IMR-90 (cell line): ENCODE data around the gene CDNF. TPM values are rescaled to one million over a fixed set of nuclear protein-coding genes. Genes with fewer than 3 reads are reported as not detected.

Experiments used
- CHD1 ChIP-seq: IDR thresholded peaks from 2 replicates; pipeline ENCODE4 v1.6.1; 2012; ENCODE audit warnings: low read depth, low read length, improper control_type of control experiment
- ELK1 ChIP-seq: fragments of 150-350 bp; IDR thresholded peaks from 2 replicates; pipeline ENCODE4 v1.6.1; 2016; ENCODE audit warnings: low read depth, mild to moderate bottlenecking, low read length, moderate library complexity, borderline replicate concordance
- FOS ChIP-seq: fragments of 150-350 bp; IDR thresholded peaks from 2 replicates; pipeline ENCODE4 v1.6.1; 2016; ENCODE audit warnings: low read depth, low read length
- MAFK ChIP-seq: IDR thresholded peaks from 2 replicates; pipeline ENCODE4 v1.6.1; 2012; ENCODE audit warnings: low read depth, low read length, improper control_type of control experiment
- NFE2L2 ChIP-seq: fragments of 150-350 bp; IDR thresholded peaks from 2 replicates; pipeline ENCODE4 v1.6.1; 2016; ENCODE audit warnings: low read depth, mild to moderate bottlenecking, low read length
- polyA plus RNA-seq, 3 experiments: library from polyadenylated mRNA; depleted of rRNA; stranded (reverse); fragments of >200 nt; gene quantifications; 2 replicates each; pipeline ENCODE4 v1.2.3, GENCODE V29; 2012; ENCODE audit warnings: low replicate concordance in 1 of 3
- total RNA-seq: library from RNA; depleted of rRNA; stranded (reverse); fragments of >200 nt; gene quantifications from 2 replicates; pipeline ENCODE4 v1.2.3, GENCODE V29; 2012

The CDNF gene
- total and polyA plus RNA-seq, 2 of the 4 experiments (the other 2 are of a cell fraction) = 0.72 to 1.3 TPM

GRCh38 chr10:14837757-14838581 is at the start of gene CDNF, which contains the start of the genes HSPA14 and MSANTD7 (continued):
- TF ChIP-seq ELK1 = no peak
- TF ChIP-seq MAFK = no peak
- TF ChIP-seq NFE2L2 = no peak
- TF ChIP-seq CHD1 = no peak
- no peak for TF ChIP-seq FOS
